KMS-11 (cell line): ENCODE measurements around the gene PDZD2.

Source experiments
- H2AFZ ChIP-seq: fragments of 200-600 bp; sonication (generic); 2 replicates; pipeline ENCODE4 v1.6.1; 2016; ENCODE audit warnings: antibody characterized with exemption, mixed run types, low read depth
- H3K27ac ChIP-seq: fragments of 200-600 bp; sonication (generic); 2 replicates; pipeline ENCODE4 v1.6.1; 2016; ENCODE audit warnings: mild to moderate bottlenecking, mixed run types
- H3K27me3 ChIP-seq: fragments of 200-600 bp; sonication (generic); 2 replicates; pipeline ENCODE4 v1.6.1; 2017; ENCODE audit warnings: mild to moderate bottlenecking, low read depth, mixed run types, moderate library complexity; ENCODE audit not compliant: insufficient read depth
- H3K36me3 ChIP-seq: fragments of 200-600 bp; sonication (generic); 2 replicates; pipeline ENCODE4 v1.6.1; 2017; ENCODE audit warnings: mild to moderate bottlenecking, mixed run types; ENCODE audit not compliant: insufficient read depth
- H3K4me1 ChIP-seq: fragments of 200-600 bp; sonication (generic); 2 replicates; pipeline ENCODE4 v1.6.1; 2016; ENCODE audit warnings: mild to moderate bottlenecking, low read depth, mixed run types; ENCODE audit not compliant: poor library complexity, severe bottlenecking
- H3K4me2 ChIP-seq: fragments of 200-600 bp; sonication (generic); 2 replicates; pipeline ENCODE4 v1.7.0; 2016; ENCODE audit warnings: mild to moderate bottlenecking, mixed run types
- H3K4me3 ChIP-seq: fragments of 200-600 bp; sonication (generic); IDR thresholded peaks from 2 replicates; pipeline ENCODE4 v1.6.1; 2017; ENCODE audit warnings: low read depth, low read length, mixed read lengths; ENCODE audit not compliant: insufficient read depth
- H3K79me2 ChIP-seq: fragments of 200-600 bp; sonication (generic); 2 replicates; pipeline ENCODE4 v1.6.1; 2016; ENCODE audit warnings: low read depth, mixed run types; ENCODE audit not compliant: insufficient read depth
- H3K9ac ChIP-seq: fragments of 200-600 bp; sonication (generic); 2 replicates; pipeline ENCODE4 v1.6.1; 2016; ENCODE audit warnings: mild to moderate bottlenecking, mixed run types
- H4K20me1 ChIP-seq: fragments of 200-600 bp; sonication (generic); 2 replicates; pipeline ENCODE4 v1.6.1; 2016; ENCODE audit warnings: mild to moderate bottlenecking, mixed run types; ENCODE audit not compliant: insufficient read depth
- TF ChIP-seq, protein P1 (sequence below): fragments of 200-600 bp; sonication (generic); conservative IDR thresholded peaks from 2 replicates; pipeline ENCODE4 v1.6.1; 2017; ENCODE audit warnings: low read depth, mild to moderate bottlenecking, antibody characterized with exemption, low read length, moderate library complexity, mixed read lengths

The PDZD2 gene

DNA sequence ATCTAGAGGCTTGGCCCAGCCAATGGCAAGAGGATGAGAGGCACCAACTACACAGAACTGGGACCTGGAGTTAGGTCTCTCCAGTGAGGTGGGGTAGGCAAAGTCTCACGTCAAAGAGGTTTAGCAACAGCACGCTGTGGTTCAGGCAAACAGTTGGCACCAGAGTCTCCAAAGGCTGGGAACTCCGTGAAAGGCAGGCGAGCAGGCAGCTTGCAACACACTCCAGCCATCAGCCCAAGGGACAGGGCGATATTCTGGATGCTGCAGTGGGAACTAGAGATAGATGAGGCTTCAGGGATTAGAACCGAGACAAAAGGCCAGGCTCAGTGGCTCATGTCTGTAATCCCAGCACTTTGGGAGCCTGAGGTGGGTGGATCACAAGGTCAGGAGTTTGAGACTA lies 129.1 kb downstream of the PDZD2 start:
- Histone ChIP-seq H2AFZ (no peak overlapping the region), H3K27me3 (no peaks in the 10 kb centered on the region), H3K4me2 (no peak overlapping the region), H3K36me3 (no peaks in the 10 kb centered on the region), H3K79me2 (no peaks in the 10 kb centered on the region), H3K9ac (no peak overlapping the region), H3K27ac (no peak overlapping the region), H3K4me1 (peaks cover 7% of the 10 kb centered on the region), H3K4me3 (no peak overlapping the region), H4K20me1 (no peaks in the 10 kb centered on the region)
- TF ChIP-seq, protein P1, sequence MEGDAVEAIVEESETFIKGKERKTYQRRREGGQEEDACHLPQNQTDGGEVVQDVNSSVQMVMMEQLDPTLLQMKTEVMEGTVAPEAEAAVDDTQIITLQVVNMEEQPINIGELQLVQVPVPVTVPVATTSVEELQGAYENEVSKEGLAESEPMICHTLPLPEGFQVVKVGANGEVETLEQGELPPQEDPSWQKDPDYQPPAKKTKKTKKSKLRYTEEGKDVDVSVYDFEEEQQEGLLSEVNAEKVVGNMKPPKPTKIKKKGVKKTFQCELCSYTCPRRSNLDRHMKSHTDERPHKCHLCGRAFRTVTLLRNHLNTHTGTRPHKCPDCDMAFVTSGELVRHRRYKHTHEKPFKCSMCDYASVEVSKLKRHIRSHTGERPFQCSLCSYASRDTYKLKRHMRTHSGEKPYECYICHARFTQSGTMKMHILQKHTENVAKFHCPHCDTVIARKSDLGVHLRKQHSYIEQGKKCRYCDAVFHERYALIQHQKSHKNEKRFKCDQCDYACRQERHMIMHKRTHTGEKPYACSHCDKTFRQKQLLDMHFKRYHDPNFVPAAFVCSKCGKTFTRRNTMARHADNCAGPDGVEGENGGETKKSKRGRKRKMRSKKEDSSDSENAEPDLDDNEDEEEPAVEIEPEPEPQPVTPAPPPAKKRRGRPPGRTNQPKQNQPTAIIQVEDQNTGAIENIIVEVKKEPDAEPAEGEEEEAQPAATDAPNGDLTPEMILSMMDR: no peak

DNA sequence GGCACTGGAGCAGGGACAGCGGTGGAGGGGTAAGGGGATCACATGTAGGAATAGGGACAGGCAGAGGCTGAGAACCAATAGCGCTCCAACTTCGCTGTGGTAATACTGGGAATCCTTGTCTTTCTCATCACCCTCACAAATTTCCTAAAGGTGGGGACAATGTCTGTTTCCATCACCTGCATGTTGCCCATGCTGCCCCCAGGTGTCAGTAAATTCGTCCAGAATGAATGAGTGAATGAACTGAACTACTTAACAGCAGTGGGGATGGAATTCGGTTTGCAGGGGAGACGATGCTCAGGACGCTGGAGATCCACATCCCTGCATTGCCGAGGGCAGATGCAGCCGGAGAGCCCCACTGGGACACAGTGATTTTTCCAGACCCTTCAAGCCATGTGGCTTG lies 129.9 kb downstream of the PDZD2 start:
- Histone ChIP-seq H3K27ac (no peak overlapping the region), H3K4me1 (peaks cover 7% of the 10 kb centered on the region), H3K27me3 (no peaks in the 10 kb centered on the region), H3K4me3 (no peak overlapping the region), H4K20me1 (no peaks in the 10 kb centered on the region), H2AFZ (no peak overlapping the region), H3K79me2 (no peaks in the 10 kb centered on the region), H3K4me2 (no peak overlapping the region), H3K9ac (no peak overlapping the region), H3K36me3 (no peaks in the 10 kb centered on the region)
- TF ChIP-seq, protein P1: no peak

DNA sequence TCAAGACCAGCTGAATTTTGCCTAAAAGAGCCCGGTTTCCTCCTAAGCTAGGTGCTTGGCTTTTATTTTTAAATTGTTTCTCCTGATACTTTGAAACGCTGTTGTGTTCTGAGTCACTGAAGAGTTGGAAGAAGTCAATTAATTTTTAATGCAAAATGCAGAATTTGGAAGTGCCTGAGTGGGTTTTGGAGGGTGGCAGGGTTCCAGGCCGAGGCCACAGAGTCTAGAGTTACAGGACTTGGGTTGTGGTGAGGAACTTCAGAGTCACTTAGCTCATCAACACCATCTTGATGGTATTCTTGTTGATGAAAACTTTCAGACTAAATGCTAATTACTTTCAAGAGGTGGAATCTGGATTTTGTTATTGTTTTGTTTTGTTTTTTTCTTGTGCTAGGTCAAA lies 130.6 kb downstream of the PDZD2 start:
- H3K4me2 ChIP-seq: no peak overlapping the region
- no peak overlapping the region for H2AFZ ChIP-seq
- H3K4me1 ChIP-seq: peaks cover 7% of the 10 kb centered on the region
- TF ChIP-seq, protein P1: no peak
- H4K20me1 ChIP-seq: no peaks in the 10 kb centered on the region
- no peaks in the 10 kb centered on the region for H3K79me2 ChIP-seq
- H3K36me3 ChIP-seq: no peaks in the 10 kb centered on the region
- H3K4me3 ChIP-seq: no peak overlapping the region
- no peak overlapping the region for H3K27ac ChIP-seq
- no peaks in the 10 kb centered on the region for H3K27me3 ChIP-seq
- H3K9ac ChIP-seq: no peak overlapping the region

DNA sequence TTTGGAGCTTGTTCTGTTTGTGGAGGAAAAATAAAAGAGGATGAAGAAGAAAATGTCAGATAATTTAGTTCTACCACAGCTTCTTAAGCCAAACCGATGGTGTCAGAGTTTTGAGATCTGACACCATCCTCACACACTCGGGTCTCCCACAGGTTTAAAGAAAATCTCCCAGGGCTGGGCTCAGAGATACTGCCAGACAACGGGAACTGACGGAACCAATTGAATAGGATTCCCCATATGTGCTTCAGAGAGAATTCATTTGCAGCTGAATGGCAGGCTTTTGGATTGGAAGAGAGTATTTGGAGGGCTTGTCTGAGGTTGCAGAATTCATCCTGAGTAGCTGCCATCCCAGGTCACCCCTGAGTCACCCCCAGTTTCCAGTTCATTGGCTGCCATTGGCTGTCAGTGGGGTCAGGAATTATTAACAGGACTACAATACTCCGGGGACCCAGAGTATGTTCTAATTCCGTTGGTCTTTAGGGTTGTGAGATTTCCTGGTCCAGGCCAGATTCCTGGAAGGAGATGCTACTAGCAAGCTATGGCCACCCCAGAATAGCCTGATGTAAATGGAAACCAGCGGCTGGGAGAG lies 131.3 kb downstream of the PDZD2 start:
- Histone ChIP-seq H3K4me2 (no peak overlapping the region), H3K27ac (no peak overlapping the region), H3K4me1 (peaks cover 7% of the 10 kb centered on the region), H3K9ac (no peak overlapping the region), H3K27me3 (no peaks in the 10 kb centered on the region), H4K20me1 (no peaks in the 10 kb centered on the region), H2AFZ (no peak overlapping the region), H3K79me2 (no peaks in the 10 kb centered on the region), H3K4me3 (no peak overlapping the region), H3K36me3 (no peaks in the 10 kb centered on the region)
- TF ChIP-seq, protein P1: no peak
